Measurements from ENCODE around the gene MTMR12.
"Not testable (repeated sequence)": the region's sequence is repeated elsewhere in the genome, so short reads cannot be mapped to it uniquely, and the experiment has no call there.

MTMR12 gene

DNA sequence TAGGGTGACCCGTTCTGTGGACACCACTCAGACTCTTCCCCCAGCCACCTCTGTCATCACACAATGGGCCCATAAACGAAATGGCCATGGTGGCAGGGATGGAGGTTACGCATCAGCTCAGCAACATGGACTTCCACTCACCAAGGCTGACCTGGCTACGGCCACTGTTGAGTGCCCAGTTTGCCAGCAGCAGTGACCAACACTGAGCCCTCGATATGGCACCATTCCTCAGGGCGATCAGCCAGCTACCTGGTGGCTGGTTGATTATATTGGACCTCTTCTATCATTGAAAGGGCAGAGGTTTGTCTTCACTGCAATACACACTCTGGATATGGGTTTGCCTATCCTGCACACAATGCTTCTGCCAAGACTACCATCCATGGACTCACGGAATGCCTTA lies 21.1 kb downstream of the MTMR12 start:
- Histone ChIP-seq H3K36me3 (ENCODE audit: insufficient read depth, low read length) (peaks cover 11% of the 10 kb centered on the region), H3K9ac (ENCODE audit: low read length) (no peak overlapping the region), H3K4me1 (ENCODE audit: insufficient read depth, low read length) (peaks cover 4% of the 10 kb centered on the region), H3K4me3 (ENCODE audit: low read depth in 1 of 2, low read length in 2 of 2) (no peak overlapping the region), H3K27me3 (ENCODE audit: control insufficient read depth in 1 of 2, insufficient read depth in 2 of 2, low read length in 2 of 2) (no peaks in the 10 kb centered on the region), H3K27ac (ENCODE audit: low read depth, low read length) (no peak overlapping the region), H3K9me3 (ENCODE audit: low read length) (no peaks in the 10 kb centered on the region)

DNA sequence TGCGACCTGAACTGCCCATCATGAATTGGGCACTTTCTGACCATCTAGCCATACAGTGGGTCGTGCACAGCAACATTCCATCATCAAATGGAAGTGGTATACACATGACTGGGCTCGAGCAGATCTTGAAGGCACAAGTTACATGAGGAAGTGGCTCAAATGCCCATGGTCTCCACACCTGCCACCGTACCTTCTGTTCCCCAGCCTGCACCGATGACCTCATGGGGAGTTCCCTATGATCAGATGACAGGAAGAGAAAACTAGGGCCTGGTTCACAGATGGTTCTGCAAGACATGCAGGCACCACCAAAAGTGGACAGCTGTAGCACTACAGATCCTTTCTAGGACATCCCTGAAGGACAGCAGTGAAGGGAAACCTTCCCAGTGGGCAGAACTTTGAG lies 21.8 kb downstream of the MTMR12 start:
- H3K27me3 ChIP-seq (ENCODE audit: control insufficient read depth in 1 of 2, insufficient read depth in 2 of 2, low read length in 2 of 2), result no peaks in the 10 kb centered on the region

DNA sequence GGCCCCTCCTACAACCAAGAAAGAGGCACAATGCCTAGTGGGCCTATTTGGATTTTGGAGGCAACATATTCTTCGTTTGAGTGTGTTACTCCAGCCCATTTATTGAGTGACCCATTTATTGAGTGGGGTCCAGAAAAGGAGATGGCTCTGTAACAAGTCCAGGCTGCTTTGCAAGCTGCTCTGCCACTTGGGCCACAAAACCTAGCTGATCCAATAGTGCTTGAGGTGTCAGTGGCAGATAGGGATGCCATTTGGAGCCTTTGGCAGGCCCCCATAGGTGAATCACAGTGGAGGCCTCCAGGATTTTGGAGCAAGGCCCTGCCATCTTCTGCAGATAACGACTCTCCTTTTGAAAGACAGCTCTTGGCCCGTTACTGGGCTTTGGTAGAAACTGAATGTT lies 22.2 kb downstream of the MTMR12 start:
- H3K27ac ChIP-seq (ENCODE audit: low read depth, low read length); H3K9me3 ChIP-seq (ENCODE audit: low read length); H3K27me3 ChIP-seq (ENCODE audit: control insufficient read depth in 1 of 2, insufficient read depth in 2 of 2, low read length in 2 of 2); H3K4me3 ChIP-seq (ENCODE audit: low read depth in 1 of 2, low read length in 2 of 2); H3K9ac ChIP-seq (ENCODE audit: low read length); H3K36me3 ChIP-seq (ENCODE audit: insufficient read depth, low read length); H3K4me1 ChIP-seq (ENCODE audit: insufficient read depth, low read length): not testable (repeated sequence)

More for the DNA sequence above, 21.8 kb downstream of the MTMR12 start:
- Histone ChIP-seq H3K4me1 (ENCODE audit: insufficient read depth, low read length) (peaks cover 4% of the 10 kb centered on the region), H3K9ac (ENCODE audit: low read length) (no peak overlapping the region), H3K4me3 (ENCODE audit: low read depth in 1 of 2, low read length in 2 of 2) (no peak overlapping the region), H3K27ac (ENCODE audit: low read depth, low read length) (no peak overlapping the region), H3K36me3 (ENCODE audit: insufficient read depth, low read length) (peaks cover 5% of the 10 kb centered on the region), H3K9me3 (ENCODE audit: low read length) (no peaks in the 10 kb centered on the region)

DNA sequence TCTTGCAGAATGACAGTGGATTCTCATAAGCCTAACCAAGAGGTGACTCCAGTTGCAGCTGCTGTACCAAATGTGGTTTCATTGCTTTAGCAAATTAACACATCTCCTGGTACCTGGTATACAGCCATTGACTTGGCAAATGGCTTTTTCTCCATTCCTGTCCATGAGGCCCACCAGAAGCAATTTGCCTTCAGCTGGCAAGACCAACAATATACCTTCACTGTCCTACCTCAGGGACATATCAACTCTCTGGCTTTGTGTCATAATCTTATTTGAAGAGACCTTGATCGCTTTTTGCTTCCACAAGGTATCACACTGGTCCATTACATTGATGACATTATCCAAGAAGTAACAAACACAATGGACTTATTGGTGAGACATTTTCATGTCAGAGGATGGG lies 22.8 kb downstream of the MTMR12 start:
- not testable (repeated sequence) for H3K27ac ChIP-seq (ENCODE audit: low read depth, low read length); H3K9me3 ChIP-seq (ENCODE audit: low read length); H3K27me3 ChIP-seq (ENCODE audit: control insufficient read depth in 1 of 2, insufficient read depth in 2 of 2, low read length in 2 of 2); H3K36me3 ChIP-seq (ENCODE audit: insufficient read depth, low read length); H3K9ac ChIP-seq (ENCODE audit: low read length); H3K4me1 ChIP-seq (ENCODE audit: insufficient read depth, low read length); H3K4me3 ChIP-seq (ENCODE audit: low read depth in 1 of 2, low read length in 2 of 2)

DNA sequence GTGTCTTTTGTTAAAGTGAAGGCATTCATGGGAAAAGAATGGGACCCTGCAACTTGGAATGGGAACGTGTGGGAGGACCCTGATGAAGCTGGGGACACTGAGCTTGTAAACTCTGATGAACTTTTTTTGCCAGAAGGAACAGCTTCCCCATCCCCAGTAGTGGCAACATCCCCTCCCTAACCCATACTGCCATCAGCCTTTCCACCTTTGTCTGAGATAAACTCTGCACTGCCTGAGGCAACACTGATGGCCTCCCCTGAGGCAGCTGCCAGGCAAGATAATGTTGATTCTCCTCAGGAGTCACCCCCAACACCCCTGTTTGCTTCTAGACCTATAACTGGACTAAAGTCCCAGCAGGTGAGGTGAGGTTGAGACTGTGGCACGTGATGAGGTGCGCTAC lies 24.6 kb downstream of the MTMR12 start:
- H3K9me3 ChIP-seq (ENCODE audit: low read length); H3K4me3 ChIP-seq (ENCODE audit: low read depth in 1 of 2, low read length in 2 of 2); H3K36me3 ChIP-seq (ENCODE audit: insufficient read depth, low read length); H3K9ac ChIP-seq (ENCODE audit: low read length); H3K4me1 ChIP-seq (ENCODE audit: insufficient read depth, low read length); H3K27me3 ChIP-seq (ENCODE audit: control insufficient read depth in 1 of 2, insufficient read depth in 2 of 2, low read length in 2 of 2); H3K27ac ChIP-seq (ENCODE audit: low read depth, low read length): not testable (repeated sequence)

DNA sequence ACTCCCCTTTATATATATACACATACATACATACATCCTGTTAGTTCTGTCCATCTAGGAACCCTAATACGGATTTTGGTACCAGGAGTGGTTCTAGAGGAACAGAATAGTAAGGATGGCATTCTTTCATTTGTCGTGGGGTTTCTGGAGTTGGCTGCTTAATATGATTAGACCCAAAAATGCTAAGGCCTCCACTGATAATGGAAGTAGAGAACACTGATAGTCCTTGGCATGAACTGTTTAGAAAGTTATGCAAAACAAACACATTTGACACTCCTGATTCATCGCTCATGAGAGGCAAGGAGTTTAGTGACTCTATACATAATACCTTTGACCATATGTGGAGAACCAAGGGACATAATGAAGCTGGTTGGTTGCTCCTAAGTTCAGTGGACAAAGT lies 25.2 kb downstream of the MTMR12 start:
- not testable (repeated sequence) for H3K4me1 ChIP-seq (ENCODE audit: insufficient read depth, low read length); H3K27ac ChIP-seq (ENCODE audit: low read depth, low read length)

DNA sequence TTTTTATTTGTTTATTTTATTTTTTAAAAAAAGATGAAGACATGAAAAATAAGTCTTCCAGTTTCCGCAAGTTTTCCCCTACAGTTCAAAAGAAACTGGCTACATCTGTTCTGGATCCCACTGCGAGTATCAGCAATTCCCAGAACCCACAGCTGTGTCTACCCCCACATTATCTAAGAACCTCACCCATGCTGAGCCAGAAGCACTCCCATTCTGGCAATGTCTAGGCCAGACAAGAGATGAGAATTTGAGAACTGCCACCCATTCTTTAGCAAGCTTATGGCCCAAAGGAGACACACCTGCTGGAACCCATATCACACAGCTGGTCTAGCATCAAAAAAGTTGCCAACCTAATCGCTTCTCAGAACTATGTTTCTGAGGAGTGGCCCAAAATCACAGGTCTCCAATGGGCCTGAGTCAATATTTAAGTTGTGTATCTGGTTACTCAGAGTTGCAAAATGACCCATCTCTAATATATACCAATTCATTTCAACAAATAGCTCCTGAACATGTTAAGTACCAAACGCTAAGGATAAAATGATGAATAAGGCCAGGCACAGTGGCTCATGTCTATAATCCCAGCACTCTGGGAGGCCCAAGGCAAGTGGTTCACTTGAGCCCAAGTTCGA lies 27.1 kb downstream of the MTMR12 start:
- H3K9ac ChIP-seq (ENCODE audit: low read length), result no peak overlapping the region
- no peaks in the 10 kb centered on the region for H3K36me3 ChIP-seq (ENCODE audit: insufficient read depth, low read length)

More for the DNA sequence above, 25.2 kb downstream of the MTMR12 start:
- not testable (repeated sequence) for H3K9ac ChIP-seq (ENCODE audit: low read length); H3K27me3 ChIP-seq (ENCODE audit: control insufficient read depth in 1 of 2, insufficient read depth in 2 of 2, low read length in 2 of 2); H3K9me3 ChIP-seq (ENCODE audit: low read length); H3K4me3 ChIP-seq (ENCODE audit: low read depth in 1 of 2, low read length in 2 of 2); H3K36me3 ChIP-seq (ENCODE audit: insufficient read depth, low read length)

DNA sequence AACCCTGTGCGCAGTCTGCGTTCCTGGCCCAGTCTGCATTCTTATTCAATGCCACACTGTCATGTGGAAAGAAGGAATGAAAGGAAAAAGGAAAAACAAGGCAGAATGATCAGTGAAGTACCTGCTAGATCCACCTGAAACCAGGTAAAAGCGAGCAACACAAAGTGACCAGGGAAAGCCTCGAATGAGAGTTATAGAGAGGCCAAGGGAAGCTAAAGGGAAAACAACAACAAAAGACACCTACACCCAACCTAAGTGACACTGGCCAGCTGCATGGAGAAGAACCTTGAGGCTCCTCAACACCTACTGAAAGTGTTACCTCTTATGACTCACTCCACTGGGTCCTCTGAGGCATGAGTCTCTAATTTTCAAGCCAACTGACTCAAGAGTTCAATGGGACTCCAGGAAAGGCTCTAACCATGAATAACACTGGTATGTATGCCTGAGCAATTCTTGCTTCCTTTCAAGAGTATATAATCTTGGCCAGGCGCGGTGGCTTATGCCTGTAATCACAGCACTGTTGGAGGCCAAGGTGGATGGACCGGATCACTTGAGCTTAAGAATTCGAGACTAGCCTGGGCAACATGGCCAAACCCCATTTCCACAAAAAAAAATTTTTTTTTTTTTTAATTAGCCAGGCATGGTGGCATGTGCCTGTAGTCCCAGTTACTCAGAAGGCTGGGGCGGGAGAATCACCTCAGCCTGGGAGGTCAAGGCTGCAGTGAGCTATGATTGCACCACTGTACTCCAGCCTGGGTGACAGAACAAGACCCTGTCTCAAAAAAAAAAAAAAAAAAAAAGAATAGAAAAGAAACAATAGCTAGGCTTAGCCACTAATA lies 29.0 kb downstream of the MTMR12 start:
- H3K9ac ChIP-seq (ENCODE audit: low read length), result no peak overlapping the region
- no peaks in the 10 kb centered on the region for H3K27me3 ChIP-seq (ENCODE audit: control insufficient read depth in 1 of 2, insufficient read depth in 2 of 2, low read length in 2 of 2)
- H3K4me3 ChIP-seq (ENCODE audit: low read depth in 1 of 2, low read length in 2 of 2), result no peak overlapping the region
- no peaks in the 10 kb centered on the region for H3K36me3 ChIP-seq (ENCODE audit: insufficient read depth, low read length)
- H3K4me1 ChIP-seq (ENCODE audit: insufficient read depth, low read length), result no peaks in the 10 kb centered on the region
- H3K9me3 ChIP-seq (ENCODE audit: low read length), result no peaks in the 10 kb centered on the region
- no peak overlapping the region for H3K27ac ChIP-seq (ENCODE audit: low read depth, low read length)

More for the DNA sequence above, 27.1 kb downstream of the MTMR12 start:
- H3K27ac ChIP-seq (ENCODE audit: low read depth, low read length), result no peak overlapping the region
- H3K9me3 ChIP-seq (ENCODE audit: low read length), result no peaks in the 10 kb centered on the region
- peaks cover 4% of the 10 kb centered on the region for H3K4me1 ChIP-seq (ENCODE audit: insufficient read depth, low read length)
- H3K27me3 ChIP-seq (ENCODE audit: control insufficient read depth in 1 of 2, insufficient read depth in 2 of 2, low read length in 2 of 2), result no peaks in the 10 kb centered on the region
- H3K4me3 ChIP-seq (ENCODE audit: low read depth in 1 of 2, low read length in 2 of 2), result no peak overlapping the region

DNA sequence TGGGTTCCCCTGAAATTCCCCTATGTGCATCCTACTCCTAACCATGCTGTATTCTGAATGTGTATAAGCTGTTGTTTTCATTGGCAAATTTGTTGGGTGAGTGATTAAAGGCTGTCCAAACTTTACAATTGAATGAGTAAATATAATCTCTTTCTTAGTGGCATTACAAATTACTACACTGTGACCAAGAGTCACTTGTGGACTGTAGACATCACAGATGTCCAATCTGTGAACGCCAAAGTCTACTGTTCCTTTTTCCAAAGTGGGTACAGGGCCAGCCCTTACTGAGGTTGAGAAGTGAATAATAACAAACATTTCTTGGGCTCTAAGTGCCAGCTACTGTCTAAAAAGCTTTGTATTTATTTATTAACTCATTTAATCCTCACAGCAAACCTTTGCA lies 29.7 kb downstream of the MTMR12 start:
- Histone ChIP-seq H3K27ac (ENCODE audit: low read depth, low read length) (no peak overlapping the region), H3K4me3 (ENCODE audit: low read depth in 1 of 2, low read length in 2 of 2) (no peak overlapping the region)

DNA sequence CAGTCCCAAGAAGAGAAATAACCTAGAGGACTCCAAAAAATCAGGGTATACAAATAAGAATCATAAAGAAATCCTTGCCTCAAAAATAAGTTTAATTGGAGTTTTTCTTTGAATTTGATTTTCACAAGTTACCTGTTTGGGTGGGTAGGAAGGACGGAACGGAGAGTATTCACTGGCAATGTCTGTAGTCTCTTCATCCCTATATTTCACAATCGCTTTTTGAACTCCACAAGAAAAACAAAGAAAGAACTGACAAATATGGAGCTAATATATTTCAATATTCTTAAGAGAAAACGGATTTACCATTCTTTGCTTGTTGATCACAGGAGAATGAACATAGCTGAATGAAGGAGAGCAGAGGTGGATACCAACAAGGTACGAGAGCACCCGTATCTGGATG lies 30.1 kb downstream of the MTMR12 start:
- Histone ChIP-seq H3K36me3 (ENCODE audit: insufficient read depth, low read length) (no peaks in the 10 kb centered on the region), H3K9me3 (ENCODE audit: low read length) (no peaks in the 10 kb centered on the region), H3K4me3 (ENCODE audit: low read depth in 1 of 2, low read length in 2 of 2) (no peak overlapping the region), H3K4me1 (ENCODE audit: insufficient read depth, low read length) (peaks cover 8% of the 10 kb centered on the region), H3K27me3 (ENCODE audit: control insufficient read depth in 1 of 2, insufficient read depth in 2 of 2, low read length in 2 of 2) (no peaks in the 10 kb centered on the region), H3K9ac (ENCODE audit: low read length) (no peak overlapping the region), H3K27ac (ENCODE audit: low read depth, low read length) (no peak overlapping the region)

More for the DNA sequence above, 29.7 kb downstream of the MTMR12 start:
- no peaks in the 10 kb centered on the region for H3K27me3 ChIP-seq (ENCODE audit: control insufficient read depth in 1 of 2, insufficient read depth in 2 of 2, low read length in 2 of 2)
- no peaks in the 10 kb centered on the region for H3K9me3 ChIP-seq (ENCODE audit: low read length)
- H3K36me3 ChIP-seq (ENCODE audit: insufficient read depth, low read length), result no peaks in the 10 kb centered on the region
- no peak overlapping the region for H3K9ac ChIP-seq (ENCODE audit: low read length)
- peaks cover 5% of the 10 kb centered on the region for H3K4me1 ChIP-seq (ENCODE audit: insufficient read depth, low read length)

DNA sequence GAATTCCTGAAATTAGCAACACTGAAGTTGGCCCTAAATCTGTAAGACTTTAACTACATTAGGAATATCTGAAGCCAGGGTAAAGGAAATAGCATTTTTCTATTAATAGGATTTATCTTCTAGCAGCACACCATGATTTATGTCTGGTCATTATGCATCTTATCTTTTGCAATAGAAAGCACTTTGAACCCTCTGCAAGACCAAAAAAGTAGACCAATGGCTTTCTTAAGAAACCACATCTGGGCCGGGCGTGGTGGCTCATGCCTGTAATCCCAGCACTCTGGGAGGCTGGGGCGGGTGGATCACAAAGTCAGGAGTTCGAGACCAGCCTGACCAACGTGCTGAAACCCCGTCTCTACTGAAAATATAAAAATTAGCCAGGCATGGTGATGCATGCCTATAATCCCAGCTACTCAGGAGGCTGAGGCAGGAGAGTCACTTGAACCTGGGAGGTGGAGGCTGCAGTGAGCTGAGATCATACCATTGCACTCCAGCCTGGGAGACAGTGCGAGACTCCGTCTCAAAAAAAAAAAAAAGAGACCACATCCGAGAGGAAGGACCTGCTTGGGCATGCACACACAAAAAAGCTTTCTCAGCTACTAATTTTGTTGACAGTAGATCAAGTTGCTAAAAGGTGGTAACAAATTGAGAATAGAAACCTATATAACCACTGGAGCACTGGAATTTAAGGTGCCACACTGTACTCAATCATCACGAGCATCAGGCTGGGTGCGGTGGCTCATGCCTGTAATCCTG lies 31.2 kb downstream of the MTMR12 start:
- not testable (repeated sequence) for H3K9me3 ChIP-seq (ENCODE audit: low read length); H3K27me3 ChIP-seq (ENCODE audit: control insufficient read depth in 1 of 2, insufficient read depth in 2 of 2, low read length in 2 of 2); H3K4me1 ChIP-seq (ENCODE audit: insufficient read depth, low read length); H3K36me3 ChIP-seq (ENCODE audit: insufficient read depth, low read length); H3K9ac ChIP-seq (ENCODE audit: low read length); H3K4me3 ChIP-seq (ENCODE audit: low read depth in 1 of 2, low read length in 2 of 2); H3K27ac ChIP-seq (ENCODE audit: low read depth, low read length)
